ENCODE measurements around the gene WDR87. TPM values are rescaled to one million over a fixed set of nuclear protein-coding genes. Genes with fewer than 3 reads are reported as not detected.

WDR87 gene
- total RNA-seq, 1 donor from 2014 or later: not detected

- Mint-ChIP-seq H3K27ac (no peak overlapping the region), H3K36me3 (ENCODE audit: insufficient read depth) (no peaks in the 10 kb centered on the region), H3K4me1 (ENCODE audit: low read depth) (peaks cover 14% of the 10 kb centered on the region), H3K4me3 (ENCODE audit: low read depth) (no peak overlapping the region), H3K27me3 (no peaks in the 10 kb centered on the region), H3K9me3 (ENCODE audit: low read depth) (no peaks in the 10 kb centered on the region)
- no peak for DNase-seq (ENCODE audit: low spot score, unreplicated experiment)
- no peak for TF ChIP-seq CTCF (IDR thresholded peaks at IDR 0.05; ENCODE audit: unreplicated experiment)
These were observed 6.9 kb downstream of the WDR87 start for GRCh38 chr19:37899453-37899852.

- Mint-ChIP-seq H3K27me3 (peaks cover 11% of the 10 kb centered on the region), H3K36me3 (ENCODE audit: insufficient read depth) (no peaks in the 10 kb centered on the region), H3K4me3 (ENCODE audit: low read depth) (no peak overlapping the region), H3K4me1 (ENCODE audit: low read depth) (peaks cover 11% of the 10 kb centered on the region), H3K27ac (no peak overlapping the region), H3K9me3 (ENCODE audit: low read depth) (no peaks in the 10 kb centered on the region)
- DNase-seq (ENCODE audit: low spot score, unreplicated experiment): no peak
- TF ChIP-seq CTCF (IDR thresholded peaks at IDR 0.05; ENCODE audit: unreplicated experiment): no peak
These were observed 10.2 kb downstream of the WDR87 start for GRCh38 chr19:37896180-37896579.

GRCh38 chr19:37893845-37894575, 12.4 kb downstream of the WDR87 start:
- H3K27ac Mint-ChIP-seq: no peak overlapping the region
- H3K27me3 Mint-ChIP-seq: peaks cover 11% of the 10 kb centered on the region
- H3K36me3 Mint-ChIP-seq (ENCODE audit: insufficient read depth): no peaks in the 10 kb centered on the region
- no peak for DNase-seq (ENCODE audit: low spot score, unreplicated experiment)
- no peak for TF ChIP-seq CTCF (IDR thresholded peaks at IDR 0.05; ENCODE audit: unreplicated experiment)
- peaks cover 11% of the 10 kb centered on the region for H3K4me1 Mint-ChIP-seq (ENCODE audit: low read depth)
- H3K4me3 Mint-ChIP-seq (ENCODE audit: low read depth): no peak overlapping the region
- no peaks in the 10 kb centered on the region for H3K9me3 Mint-ChIP-seq (ENCODE audit: low read depth)

GRCh38 chr19:37886571-37886970, 19.8 kb downstream of the WDR87 start:
- no peaks in the 10 kb centered on the region for H3K36me3 Mint-ChIP-seq (ENCODE audit: insufficient read depth)
- H3K27ac Mint-ChIP-seq: no peak overlapping the region
- no peak for TF ChIP-seq CTCF (IDR thresholded peaks at IDR 0.05; ENCODE audit: unreplicated experiment)
- H3K9me3 Mint-ChIP-seq (ENCODE audit: low read depth): peaks cover 5% of the 10 kb centered on the region
- peaks cover under 1% of the 10 kb centered on the region for H3K27me3 Mint-ChIP-seq
- no peak overlapping the region for H3K4me3 Mint-ChIP-seq (ENCODE audit: low read depth)
- no peaks in the 10 kb centered on the region for H3K4me1 Mint-ChIP-seq (ENCODE audit: low read depth)
- DNase-seq (ENCODE audit: low spot score, unreplicated experiment): no peak

- no peaks in the 10 kb centered on the region for H3K4me1 Mint-ChIP-seq (ENCODE audit: low read depth)
- DNase-seq (ENCODE audit: low spot score, unreplicated experiment): no peak
- peak; percentile 11 for TF ChIP-seq CTCF (IDR thresholded peaks at IDR 0.05; ENCODE audit: unreplicated experiment)
- no peak overlapping the region for H3K4me3 Mint-ChIP-seq (ENCODE audit: low read depth)
- peaks cover 5% of the 10 kb centered on the region for H3K9me3 Mint-ChIP-seq (ENCODE audit: low read depth)
- no peak overlapping the region for H3K27ac Mint-ChIP-seq
- H3K36me3 Mint-ChIP-seq (ENCODE audit: insufficient read depth): no peaks in the 10 kb centered on the region
- no peaks in the 10 kb centered on the region for H3K27me3 Mint-ChIP-seq
These were observed 21.0 kb downstream of the WDR87 start for GRCh38 chr19:37885392-37885791.

Data from progenitor cell of endocrine pancreas (in vitro differentiated cells).